HG02642 (cell line): ENCODE measurements around the gene ABHD6.
"Not testable (repeated sequence)": the region's sequence is repeated elsewhere in the genome, so short reads cannot be mapped to it uniquely, and the experiment has no call there.

Source experiments
- ATAC-seq: cut with Tn5 transposase; IDR thresholded peaks from one replicate; pipeline ENCODE4 v1.9.1; 2021; ENCODE audit warnings: mild to moderate bottlenecking; ENCODE audit not compliant: unreplicated experiment, poor library complexity

ABHD6 gene

GRCh38 chr3:58271901-58272501 lies 34.4 kb downstream of the ABHD6 start:
- no peak for ATAC-seq

DNA sequence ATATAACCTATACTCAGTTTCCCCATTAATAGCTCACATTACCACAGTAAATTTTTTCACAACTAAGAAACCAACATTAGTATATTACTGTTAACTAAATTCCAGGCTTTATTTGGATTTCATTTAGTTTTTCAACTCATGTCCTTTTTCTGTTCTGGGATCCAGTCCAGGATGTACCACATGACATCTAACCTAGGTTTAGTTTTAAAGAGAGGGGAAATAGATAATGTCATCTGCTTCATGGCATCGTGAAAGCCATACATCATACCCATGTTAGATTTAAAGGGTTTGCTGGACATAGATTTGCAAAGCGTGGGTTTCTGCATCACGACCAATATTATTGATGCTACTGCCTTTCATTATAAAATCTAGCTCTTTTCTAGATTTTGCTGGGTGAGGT lies 35.3 kb downstream of the ABHD6 start:
- no peak for ATAC-seq

- not testable (repeated sequence) for ATAC-seq
Measured at GRCh38 chr3:58273362-58273761, 35.8 kb downstream of the ABHD6 start.

DNA sequence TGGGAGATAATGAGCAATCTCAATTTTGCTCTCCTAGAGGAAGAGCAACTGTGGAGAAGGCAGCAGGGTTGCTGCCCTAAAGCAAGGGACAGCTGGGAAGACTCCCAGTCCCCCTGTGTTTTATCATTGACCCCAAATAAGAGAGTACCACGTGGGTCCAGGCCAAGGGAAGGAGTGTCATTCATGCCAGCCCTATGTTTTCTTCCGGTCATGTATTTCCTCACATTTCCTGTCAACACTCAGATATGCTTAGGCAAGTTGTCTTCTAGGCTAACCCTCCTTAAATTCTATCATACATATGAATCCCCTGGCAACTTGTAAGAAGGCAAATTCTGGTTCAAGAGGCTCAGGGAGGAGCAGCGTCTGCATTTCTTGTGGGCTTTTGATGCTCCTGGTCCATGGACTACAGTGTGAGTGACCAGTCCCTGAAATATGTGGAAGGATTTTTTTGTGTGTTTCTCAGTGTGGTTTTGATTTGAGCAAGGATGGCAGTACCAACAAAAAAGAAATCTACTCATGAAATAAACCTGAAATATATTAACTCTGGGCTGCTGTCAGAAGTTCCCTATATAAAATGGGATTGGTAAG lies 36.5 kb downstream of the ABHD6 start:
- ATAC-seq, result no peak

- ATAC-seq, result no peak
Measured at GRCh38 chr3:58281069-58281468, 43.5 kb downstream of the ABHD6 start.

GRCh38 chr3:58285334-58285733 lies 47.7 kb downstream of the ABHD6 start:
- no peak for ATAC-seq

DNA sequence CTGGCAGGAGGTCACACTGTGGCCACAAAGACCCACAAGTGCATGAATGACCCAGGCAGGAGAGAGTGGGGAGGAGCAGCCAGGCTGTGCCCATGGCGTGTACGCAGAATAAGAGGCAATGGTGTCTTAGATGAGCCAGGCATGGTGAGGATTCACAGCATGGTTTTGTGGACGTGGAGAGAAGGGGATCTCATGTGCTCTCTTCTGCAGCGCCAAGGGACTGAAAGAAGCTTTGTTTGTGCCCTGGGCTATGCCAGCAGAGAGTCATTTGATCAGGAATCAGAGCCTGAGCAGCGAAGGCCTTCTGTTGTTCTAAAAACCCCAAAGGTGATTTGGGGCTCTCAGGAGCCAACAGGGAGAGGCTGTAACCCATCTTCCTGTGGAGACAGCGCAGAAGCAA lies 49.8 kb downstream of the ABHD6 start:
- ATAC-seq, result no peak

DNA sequence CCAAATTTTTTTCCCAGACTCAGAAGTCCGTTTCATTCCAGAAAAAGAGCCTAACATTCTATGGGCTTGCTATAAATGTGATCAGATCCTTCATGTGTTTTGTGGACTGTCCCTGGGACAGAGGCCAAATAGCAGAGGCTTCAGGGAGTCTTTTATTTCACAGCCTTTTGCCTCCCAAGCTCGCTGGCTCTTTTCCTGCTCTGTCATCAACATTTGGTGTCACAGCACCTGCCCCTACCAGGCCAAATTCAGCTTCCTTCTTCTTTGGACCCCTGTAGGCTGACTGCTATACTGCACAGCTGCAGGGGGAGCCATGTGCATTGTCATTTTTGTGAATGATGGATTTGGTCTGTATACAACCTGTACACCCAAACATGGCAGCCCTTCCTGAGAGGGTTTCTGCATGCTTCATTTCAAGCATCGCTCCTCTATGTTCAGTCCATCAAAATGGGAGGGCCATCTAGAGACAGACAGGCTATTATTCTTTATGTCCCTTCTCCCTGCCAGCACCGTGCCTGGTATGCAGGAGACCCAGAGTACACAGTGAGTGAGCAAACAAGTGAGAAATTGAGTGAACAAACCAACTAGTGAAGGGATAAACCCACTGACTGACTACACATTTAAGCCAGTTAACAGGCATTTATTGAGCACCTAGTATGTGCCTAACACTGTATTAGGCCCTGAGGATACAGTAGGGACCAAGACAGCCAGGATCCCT lies 50.6 kb downstream of the ABHD6 start:
- no peak for ATAC-seq

GRCh38 chr3:58288964-58289613 lies 51.5 kb downstream of the ABHD6 start:
- ATAC-seq, result not testable (repeated sequence)

DNA sequence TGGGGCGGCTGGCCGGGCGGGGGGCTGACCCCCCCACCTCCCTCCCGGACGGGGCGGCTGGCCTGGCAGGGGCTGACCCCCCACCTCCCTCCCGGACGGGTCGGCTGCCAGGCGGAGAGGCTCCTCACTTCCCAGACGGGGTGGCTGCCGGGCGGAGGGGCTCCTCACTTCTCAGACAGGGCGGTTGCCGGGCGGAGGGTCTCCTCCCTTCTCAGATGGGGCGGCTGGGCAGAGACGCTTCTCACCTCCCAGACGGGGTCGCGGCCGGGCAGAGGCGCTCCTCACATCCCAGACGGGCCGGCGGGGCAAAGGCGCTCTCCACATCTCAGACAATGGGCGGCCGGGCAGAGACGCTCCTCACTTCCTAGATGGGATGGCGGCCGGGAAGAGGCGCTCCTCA lies 52.9 kb downstream of the ABHD6 start:
- not testable (repeated sequence) for ATAC-seq

GRCh38 chr3:58291671-58292338 lies 54.2 kb downstream of the ABHD6 start:
- no peak for ATAC-seq

GRCh38 chr3:58292866-58293265 lies 55.3 kb downstream of the ABHD6 start:
- no peak for ATAC-seq

DNA sequence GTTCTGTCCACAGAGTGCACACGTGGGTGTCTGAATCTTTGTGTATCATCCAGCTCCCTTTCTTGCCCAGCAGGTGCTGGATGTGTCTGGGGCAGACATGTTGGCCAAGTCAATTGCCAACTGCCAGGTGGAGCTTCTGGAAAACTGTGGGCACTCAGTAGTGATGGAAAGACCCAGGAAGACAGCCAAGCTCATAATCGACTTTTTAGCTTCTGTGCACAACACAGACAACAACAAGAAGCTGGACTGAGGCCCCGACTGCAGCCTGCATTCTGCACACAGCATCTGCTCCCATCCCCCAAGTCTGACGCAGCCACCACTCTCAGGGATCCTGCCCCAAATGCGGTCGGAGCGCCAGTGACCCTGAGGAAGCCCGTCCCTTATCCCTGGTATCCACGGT lies 55.9 kb downstream of the ABHD6 start:
- no peak for ATAC-seq

DNA sequence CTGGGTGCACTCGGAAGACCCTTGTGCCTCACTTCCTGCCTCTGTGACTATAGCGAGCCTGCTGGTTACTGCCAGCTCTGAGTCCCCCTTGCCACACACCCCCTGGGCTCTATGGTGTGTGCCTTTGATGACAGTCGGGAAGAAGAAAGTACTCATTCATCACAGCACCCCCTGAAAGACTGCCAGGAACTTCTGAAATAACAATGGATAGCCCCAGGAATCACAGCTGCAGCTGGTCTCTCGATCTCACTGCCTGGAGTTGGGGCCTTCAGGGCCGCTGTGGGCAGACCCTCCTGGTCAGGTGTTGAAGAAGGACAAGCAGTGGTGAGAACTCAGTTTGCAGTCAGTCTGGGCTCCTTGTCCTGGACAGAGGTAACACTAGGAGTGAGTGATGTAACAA lies 58.7 kb downstream of the ABHD6 start:
- no peak for ATAC-seq

DNA sequence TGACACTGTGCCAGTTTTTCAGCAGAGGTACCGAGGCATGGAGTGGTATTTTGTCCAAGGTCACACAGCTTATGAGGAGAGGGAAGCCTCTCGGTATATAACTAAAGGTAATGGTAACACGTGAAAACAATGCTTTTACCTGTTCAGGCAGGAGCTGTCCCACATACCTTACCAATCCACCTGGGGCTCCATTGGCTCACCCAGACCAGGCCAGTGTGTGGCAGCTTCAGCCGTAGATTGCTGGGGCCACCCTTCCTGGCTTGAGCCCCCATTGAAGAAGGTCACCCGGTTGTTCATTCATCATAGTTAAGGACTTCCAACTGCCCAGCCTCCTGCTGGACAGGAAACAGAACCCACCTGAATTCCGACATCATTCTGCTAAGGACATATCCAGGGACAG lies 59.3 kb downstream of the ABHD6 start:
- no peak for ATAC-seq

DNA sequence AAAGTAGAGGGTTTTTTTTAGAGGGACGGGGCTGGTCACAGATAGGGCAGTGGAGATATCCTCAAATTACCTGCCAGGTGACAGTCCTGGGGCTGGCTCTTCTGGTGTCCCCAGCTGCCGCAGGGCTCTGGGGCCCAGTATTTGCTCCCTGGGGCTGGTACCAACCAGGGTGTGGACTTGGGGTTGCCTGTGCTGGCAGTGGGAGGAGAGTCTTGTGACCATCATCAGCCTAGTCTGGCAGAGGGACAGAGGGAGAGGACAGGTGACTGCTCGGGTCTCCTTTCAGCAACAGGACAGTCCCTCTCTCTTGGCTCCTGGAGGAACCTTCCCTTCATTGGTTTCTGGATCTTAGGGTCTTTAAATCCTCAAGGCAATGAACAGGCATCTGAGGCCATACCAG lies 60.6 kb downstream of the ABHD6 start:
- ATAC-seq, result no peak

GRCh38 chr3:58299075-58299474 lies 61.5 kb downstream of the ABHD6 start:
- ATAC-seq, result no peak

GRCh38 chr3:58299839-58300516 lies 62.4 kb downstream of the ABHD6 start:
- ATAC-seq, result no peak

GRCh38 chr3:58305882-58306711 lies 68.5 kb downstream of the ABHD6 start, which contains the start of the genes HTD2 and RPP14:
HTD2 (plus strand) TSS chr3:58306520; CDS start chr3:58317614, 11,094 bp downstream.
RPP14 (plus strand) TSS chr3:58306245; CDS start chr3:58310330, 4,085 bp downstream.
- ATAC-seq, result peak; percentile 90
